Activated CD8-positive, alpha-beta memory T cell treated with anti-CD3 and anti-CD28 coated beads for 48 hours (primary cell): Measurements from ENCODE around the gene SLC25A11.

Source experiments
- DNase-seq, 3 experiments: peaks; one replicate each; pipeline ENCODE4 v3.0.0-alpha.2; 2020; ENCODE audit warnings: low read depth in 2 of 3, low spot score in 2 of 3

Gene SLC25A11

DNA sequence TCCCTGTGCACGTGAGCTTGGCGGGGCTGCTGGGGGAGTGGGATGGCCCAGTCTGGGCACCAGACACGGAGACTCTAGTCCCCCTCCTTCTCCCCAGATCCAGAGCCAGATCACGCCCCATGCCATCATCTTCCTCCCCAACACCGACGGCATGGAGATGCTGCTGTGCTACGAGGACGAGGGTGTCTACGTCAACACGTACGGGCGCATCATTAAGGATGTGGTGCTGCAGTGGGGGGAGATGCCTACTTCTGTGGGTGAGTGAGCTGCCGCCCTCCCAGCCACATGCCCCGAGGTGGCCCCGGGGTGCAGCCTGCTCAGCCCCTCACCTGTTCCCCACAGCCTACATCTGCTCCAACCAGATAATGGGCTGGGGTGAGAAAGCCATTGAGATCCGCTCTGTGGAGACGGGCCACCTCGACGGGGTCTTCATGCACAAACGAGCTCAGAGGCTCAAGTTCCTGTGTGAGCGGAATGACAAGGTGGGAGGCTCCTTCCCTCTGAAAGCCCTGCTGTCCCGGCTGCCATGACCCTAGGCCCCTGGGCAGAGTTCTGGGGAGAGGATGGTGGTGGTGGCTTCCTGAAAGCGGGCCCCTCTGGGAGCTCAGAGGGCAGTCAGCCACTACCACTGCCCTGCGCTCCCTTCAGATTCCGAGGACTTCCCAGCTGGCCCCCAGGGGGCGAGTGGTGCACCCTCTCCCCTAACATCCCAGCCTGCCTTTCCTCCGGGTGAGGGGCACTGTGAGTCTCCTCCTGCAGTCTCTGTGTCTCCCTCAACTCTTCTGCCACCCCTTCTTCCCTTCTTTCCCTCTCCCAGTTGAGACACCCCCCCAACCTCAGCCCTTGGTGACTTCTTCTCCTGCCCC lies 43.3 kb downstream of the SLC25A11 start:
- DNase-seq, result no peak

DNA sequence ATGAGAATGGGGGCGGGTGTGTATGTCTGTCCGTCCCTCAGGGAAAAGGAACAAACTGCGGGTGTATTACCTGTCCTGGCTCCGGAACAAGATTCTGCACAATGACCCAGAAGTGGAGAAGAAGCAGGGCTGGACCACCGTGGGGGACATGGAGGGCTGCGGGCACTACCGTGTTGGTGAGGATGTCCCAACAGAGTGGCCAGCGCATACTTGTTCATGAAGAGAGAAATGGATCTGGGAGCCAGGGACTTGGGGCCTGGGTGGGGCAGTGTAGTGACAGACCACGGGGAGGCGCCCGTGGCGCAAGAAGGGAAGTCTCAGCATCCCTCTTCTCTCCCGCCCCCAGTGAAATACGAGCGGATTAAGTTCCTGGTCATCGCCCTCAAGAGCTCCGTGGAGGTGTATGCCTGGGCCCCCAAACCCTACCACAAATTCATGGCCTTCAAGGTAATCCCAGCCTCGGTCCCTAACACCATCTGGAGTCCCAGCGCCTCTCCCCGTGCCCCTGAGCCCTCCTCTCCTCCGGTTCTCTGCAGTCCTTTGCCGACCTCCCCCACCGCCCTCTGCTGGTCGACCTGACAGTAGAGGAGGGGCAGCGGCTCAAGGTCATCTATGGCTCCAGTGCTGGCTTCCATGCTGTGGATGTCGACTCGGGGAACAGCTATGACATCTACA lies 44.1 kb downstream of the SLC25A11 start:
- DNase-seq, result no peak

DNA sequence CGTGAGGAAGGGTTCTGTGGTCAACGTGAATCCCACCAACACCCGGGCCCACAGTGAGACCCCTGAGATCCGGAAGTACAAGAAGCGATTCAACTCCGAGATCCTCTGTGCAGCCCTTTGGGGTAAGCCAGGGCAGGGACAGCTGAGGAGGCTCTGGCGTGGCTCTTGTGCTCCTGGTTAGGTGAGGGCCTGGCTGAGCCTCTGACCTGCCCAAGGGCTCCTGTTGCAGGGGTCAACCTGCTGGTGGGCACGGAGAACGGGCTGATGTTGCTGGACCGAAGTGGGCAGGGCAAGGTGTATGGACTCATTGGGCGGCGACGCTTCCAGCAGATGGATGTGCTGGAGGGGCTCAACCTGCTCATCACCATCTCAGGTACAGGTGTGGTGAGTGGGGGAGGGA lies 44.7 kb downstream of the SLC25A11 start:
- DNase-seq, result no peak

DNA sequence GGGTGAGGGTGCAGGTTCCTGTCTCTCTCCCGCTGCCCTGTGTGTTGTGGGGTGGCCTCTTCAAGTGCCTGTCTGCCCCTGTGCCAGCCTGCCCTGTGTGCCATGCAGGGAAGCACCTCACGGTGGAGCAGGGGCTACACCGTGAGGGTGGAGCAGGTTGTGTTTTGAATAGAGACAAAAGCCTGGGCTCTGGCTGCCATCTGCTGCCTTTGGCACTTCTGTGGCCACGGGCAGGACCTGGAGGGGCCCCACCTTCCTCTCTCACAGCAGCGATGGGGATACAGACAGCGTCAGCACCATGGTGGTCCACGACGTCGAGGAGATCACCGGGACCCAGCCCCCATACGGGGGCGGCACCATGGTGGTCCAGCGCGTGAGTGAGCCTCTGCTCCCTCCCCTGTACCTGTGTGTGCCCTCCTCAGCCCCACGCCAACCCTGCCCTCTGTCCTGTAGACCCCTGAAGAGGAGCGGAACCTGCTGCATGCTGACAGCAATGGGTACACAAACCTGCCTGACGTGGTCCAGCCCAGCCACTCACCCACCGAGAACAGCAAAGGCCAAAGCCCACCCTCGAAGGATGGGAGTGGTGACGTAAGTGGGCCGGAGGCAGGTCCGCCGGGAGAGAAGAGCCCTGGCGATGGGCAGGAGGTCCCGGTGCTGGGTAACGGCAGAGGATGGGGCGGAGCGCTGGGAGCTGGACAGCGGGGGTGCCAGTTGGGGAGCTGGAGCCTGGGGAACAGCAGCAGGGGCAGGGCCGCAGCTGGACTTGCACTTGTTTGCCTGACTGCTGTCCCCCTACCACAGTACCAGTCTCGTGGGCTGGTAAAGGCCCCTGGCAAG lies 45.9 kb downstream of the SLC25A11 start:
- no peak for DNase-seq

DNA sequence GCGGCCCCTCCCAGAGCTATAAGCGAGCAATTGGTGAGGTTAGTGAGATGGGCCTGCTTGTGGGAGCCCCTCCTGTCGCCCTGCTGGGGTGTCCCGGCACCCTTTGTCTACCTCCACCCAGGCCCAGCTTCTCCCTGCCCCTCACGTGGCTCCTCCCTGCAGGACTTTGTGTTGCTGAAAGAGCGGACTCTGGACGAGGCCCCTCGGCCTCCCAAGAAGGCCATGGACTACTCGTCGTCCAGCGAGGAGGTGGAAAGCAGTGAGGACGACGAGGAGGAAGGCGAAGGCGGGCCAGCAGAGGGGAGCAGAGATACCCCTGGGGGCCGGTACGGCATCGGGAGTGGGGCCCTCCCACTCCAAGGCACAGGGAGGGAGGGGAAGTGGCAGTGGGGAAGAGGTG lies 46.6 kb downstream of the SLC25A11 start:
- no peak for DNase-seq

DNA sequence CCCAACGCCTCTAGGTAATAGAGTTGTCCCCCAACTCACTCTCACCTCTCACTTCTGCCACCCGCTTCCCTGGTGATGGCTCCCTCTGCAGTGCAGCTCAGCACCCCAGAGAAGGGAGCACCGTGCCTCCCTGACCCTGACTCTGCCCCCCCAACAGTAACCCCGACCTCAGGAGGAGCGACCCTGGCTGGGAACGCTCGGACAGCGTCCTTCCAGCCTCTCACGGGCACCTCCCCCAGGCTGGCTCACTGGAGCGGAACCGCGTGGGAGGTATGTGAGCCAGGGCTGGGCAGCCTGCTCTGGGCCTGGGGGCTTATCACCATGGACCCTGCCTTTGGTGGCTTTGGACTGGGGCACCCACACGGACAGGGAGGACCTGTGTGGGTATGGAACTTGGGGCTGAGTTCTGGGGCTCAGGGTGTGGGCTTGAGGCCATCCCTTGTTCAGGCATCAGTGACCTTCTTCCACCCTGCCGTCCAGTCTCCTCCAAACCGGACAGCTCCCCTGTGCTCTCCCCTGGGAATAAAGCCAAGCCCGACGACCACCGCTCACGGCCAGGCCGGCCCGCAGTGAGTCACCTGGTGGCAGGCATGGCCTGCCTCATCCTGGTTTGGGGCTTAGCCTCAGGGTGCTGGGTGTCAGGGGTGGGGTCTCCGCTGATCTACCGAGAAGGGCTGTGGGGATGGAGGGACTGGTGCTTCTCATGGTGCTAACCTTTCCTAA lies 47.2 kb downstream of the SLC25A11 start:
- no peak for DNase-seq

DNA sequence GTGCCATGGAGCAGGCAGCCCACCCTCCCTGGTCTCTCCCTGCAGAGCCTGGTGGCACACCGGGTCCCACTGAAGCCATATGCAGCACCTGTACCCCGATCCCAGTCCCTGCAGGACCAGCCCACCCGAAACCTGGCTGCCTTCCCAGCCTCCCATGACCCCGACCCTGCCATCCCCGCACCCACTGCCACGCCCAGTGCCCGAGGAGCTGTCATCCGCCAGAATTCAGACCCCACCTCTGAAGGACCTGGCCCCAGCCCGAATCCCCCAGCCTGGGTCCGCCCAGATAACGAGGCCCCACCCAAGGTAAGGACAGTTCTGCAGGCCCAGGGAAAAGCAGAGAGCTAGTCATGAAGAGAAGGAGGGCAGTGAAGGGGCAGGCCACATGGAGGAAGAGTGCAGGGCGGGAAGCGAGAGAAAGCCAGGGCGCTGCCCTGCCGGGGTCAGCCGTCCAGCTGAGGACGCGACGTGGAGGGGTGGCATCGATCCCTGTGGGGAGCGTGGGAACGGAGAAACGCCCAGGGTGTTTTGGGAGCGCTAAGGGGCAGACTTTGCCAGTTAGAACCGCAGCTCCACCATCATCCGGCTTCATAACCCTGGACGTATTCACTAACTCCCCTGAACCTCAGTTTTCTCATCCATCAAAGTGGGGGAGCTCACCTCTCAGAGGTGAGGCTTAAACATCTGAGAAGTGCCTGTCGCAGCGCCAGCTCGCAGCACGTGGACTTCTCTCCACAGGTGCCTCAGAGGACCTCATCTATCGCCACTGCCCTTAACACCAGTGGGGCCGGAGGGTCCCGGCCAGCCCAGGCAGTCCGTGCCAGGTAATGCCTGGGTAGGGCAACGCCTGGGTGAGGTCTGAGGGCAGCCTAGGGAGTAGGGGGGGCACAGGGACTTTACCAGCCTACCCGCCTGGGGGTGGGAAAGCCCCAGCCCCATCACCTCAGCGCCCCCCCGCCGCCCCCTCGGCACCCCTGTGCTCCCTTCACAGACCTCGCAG lies 48.1 kb downstream of the SLC25A11 start:
- DNase-seq, result no peak

DNA sequence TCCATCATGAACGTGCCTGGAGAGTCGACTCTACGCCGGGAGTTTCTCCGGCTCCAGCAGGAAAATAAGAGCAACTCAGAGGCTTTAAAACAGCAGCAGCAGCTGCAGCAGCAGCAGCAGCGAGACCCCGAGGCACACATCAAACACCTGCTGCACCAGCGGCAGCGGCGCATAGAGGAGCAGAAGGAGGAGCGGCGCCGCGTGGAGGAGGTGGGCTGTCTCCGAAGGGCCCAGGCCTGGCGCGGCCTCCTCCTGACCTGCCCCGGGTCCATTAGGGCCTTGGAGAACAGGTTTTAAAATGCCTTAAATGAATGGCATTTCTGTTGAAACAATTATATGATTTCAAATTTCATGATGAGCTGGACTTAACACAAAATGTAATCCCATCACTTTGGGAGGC lies 52.3 kb downstream of the SLC25A11 start:
- DNase-seq, result no peak
